HTERT RPE-1 (cell line): ENCODE measurements around the gene TIMM22.

ENCODE experiments used
- in situ Hi-C: fragments of 300-500 bp; cut with MboI; formaldehyde crosslinking; loops from 4 replicates; pipeline ENCODE4 v1.14.3; 2020; ENCODE audit warnings: low sequenced_read_pairs

Gene TIMM22

DNA sequence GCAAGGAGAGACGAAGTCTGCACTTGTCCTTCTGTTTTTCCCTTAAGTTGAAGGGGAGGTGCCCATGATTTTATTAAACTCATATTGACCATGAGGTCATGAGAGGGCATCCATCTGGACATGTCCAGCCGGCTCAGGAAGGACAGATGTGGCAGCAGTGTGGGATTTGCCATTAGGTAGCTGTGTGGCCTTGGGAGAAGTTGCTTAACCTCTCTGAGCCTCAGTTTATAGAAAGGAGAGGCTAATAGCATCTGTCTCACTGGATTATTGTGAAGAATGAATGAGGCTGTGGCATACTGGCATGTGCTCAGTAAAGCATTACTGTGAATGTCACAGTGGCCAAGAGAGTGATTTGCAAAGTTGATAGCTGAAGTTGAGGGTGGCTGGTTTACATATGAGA is 1.2 kb downstream of the TIMM22 start:
- in situ Hi-C loops, result loop anchor here (25.0 kb wide), 1 partner anchor 211 kb away; the partner anchor contains the start of genes GLOD4 and MRM3

- in situ Hi-C loops, result no loop called here
Measured at GRCh38 chr17:1000597-1001461, 3.9 kb downstream of the TIMM22 start.

DNA sequence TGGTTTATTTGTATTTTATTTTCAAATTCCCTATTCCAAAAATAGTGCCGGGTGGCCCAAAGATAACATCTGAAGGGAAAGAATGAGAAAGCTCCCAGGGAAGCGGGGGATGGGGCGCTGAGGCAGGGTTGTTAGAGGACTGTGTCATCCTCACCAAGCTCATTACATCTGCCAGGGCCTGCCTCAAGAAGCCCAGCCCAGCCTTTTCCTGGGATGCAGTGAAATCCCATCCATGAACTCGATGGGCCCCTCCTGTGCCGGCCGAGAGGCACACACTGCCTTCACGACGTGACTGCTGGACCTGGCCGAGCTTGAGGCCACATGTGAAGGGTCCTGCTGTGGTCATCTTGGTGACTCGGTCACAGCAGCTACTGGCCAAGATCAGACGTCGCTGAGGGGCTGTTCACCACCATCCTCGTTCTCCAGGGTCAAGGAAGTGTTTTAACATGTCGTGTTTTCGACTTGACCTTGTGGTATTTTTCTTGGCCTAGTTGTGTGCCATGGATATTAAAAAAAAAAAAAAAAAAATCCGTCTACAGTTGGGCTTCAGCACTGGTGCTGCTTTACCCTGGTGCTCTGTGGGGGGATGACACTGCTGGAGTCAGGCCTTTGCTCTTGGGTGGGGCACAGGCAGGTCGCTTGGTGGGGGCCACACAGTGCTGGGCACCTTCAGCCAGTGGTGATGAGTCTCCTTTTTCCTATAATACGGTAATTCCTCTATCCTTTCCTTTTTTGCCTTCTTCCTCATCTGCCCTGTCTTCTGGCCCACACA is 4.9 kb downstream of the TIMM22 start:
- in situ Hi-C loops, result no loop called here

GRCh38 chr17:1002412-1002753 is 5.5 kb downstream of the TIMM22 start:
- in situ Hi-C loops, result no loop called here

GRCh38 chr17:1002771-1003555 is 6.0 kb downstream of the TIMM22 start:
- in situ Hi-C loops, result no loop called here

GRCh38 chr17:1003633-1003971 is 6.7 kb downstream of the TIMM22 start:
- in situ Hi-C loops, result no loop called here

DNA sequence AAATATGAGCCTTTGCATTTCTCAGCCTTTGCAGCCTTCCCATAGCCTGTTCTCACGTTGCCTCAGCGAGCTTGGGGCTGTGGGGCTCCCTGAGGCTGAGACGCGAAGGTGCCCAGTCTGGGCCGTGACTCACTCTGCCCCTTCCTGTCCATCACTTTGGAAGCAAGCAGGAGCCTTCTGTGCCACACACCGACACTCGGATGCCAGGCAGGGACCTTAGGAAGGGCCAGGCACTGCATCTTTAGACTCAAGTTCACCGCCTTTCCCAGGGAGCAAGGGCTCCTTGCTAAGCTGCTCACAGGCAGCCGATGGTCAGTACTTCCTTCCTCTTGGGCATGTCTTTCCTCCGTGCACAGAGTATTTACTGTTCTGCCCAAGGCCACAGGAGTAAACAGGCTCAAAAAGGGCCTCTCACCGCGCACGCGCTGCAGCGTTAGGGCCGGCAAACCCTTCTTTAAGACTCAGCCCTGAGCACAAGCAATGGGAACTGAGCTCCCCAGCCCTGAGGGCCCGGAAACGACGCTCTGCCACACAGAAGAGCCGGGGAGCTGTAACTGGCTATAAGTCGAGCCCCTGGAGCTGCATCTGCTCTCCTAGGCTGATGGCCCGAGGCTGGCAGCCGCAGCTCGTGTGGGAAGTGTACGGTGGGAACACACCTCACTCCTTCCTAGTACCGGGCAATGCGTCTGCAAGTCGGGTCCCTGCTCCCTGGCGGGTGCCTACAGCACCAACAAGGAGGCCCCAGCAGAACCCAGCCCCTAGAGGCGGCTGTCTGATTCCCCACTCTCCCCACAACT is 7.2 kb downstream of the TIMM22 start:
- in situ Hi-C loops, result no loop called here

GRCh38 chr17:1004769-1005295 is 7.9 kb downstream of the TIMM22 start:
- in situ Hi-C loops, result no loop called here

- in situ Hi-C loops, result no loop called here
Measured at GRCh38 chr17:1005361-1005946, 8.5 kb downstream of the TIMM22 start.

DNA sequence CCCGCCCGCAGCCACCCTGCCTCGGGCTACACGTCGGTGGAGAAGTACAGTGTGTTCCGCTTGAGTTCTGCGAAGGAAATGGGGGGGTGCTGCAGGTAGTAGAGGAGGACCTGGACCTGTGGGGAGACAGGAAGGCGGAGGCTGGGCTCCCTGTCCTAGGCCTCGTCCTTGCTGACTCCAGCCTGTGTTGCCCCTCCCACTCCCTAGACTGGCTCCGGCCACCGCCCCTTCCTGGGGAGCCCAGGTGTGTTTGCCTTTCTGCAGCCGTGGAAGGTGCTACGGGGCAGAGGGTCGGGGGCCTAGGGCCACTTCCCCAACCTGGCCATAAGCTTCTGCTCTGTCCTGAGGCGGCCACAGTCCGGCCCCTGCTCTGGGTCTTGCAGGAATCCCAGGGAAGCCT is 9.1 kb downstream of the TIMM22 start:
- in situ Hi-C loops, result no loop called here

DNA sequence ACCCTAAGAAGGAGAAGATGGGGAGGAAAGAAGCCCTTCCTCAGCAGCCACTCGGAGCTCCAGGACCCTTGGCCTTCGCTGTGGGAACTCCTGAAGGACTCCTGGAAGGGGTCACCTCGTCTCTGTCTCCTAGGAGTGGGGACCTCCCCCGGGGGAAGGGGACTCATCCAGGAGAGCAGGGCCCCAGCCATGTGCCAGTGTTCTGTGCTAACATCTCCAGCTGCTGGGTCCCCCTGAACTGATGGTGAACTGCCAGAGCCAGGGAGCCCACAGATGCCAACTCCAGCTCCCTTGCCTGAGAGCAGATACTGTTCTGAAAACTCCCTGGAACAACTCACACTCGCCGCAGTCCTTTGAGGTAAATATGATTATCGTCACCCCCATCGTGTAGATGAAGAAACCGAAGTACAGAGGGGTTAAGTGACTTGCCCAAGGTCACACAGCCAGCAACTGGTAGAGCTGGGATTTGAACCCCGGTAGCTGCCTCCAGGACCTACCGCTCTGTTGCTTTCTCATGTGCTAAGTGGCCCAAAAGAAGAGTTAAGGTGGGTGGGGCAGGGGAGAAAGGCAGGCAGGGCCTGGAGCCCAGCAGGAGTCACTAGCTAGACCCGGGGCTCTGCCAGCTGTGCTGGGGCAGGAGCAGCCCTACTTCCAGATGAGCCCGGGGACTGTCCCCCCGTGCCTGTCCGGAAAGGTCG is 10.5 kb downstream of the TIMM22 start:
- in situ Hi-C loops, result no loop called here

DNA sequence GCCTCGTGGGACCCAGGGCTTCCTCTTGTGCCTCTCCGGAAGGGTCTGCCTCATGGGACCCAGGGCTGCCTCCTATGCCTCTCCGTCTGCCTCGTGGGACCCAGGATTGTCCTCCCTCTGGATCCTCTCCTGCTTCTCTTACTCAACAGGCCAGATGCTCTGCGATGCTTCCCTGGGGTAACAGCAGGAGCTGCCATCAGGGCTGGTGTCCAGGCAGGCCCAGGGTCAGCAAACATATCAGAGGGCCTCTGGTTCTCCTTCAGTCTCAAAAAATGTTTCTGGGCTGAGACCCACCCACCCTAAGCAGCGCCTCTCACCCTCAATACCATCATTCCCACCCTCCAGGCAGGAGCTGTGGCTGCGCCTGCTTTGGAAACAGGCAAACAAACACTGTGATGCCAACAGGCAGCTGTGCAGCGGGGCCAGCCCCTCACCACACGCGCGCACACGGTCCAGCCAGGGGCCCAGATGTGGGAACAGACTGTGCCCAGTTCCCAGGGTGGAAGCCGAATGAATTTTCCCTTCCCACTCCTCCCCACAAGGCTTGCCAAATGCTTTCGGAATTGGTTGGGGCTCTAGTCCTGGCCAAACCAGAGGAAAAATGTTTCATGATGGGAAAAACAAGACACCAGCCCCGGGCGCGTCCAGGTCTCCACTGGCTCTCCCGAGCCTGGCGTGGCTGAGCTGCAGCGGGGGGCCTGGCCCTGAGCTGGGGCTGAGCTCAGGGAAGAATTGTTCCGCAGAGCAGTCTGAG is 11.3 kb downstream of the TIMM22 start:
- in situ Hi-C loops, result no loop called here

DNA sequence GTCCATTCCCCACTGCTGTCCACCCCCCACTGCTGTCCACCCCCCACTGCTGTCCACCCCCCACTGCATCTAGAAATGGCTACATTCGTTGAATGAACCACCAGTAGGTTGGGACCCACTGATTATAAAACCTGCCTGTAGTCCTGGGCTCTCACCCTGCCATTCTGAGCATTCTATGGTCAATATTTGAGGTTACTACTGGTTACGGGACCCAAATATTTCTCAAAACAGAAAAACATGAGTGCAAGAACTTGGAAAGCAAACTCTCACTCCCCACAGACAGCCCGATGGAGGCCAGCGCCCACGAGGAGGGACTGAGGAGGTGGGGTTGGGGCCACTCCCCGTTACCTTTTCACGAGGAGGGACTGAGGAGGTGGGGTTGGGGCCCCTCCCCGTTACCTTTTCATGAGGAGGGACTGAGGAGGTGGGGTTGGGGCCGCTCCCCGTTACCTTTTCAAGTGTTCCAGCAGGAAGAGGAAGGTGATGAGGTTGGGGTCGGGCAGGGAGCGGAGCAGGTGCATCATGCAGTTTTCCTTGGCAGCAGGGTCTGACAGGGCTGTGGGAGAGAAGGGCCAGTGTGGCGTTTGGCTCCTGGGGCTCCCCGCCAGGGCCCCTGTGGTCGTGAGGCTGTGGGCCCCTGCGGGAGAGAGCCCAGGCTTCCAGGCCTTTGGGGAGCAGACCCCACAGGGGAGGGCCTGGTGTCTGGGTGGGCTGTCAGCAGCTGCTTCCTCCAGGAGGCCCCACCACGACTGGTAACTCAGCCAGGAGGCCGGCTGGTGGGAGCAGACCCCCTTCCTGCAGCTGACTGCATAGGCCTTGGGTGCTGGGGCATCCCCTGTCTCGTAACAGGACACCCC is 12.5 kb downstream of the TIMM22 start:
- in situ Hi-C loops, result no loop called here

GRCh38 chr17:1010086-1010450 is 13.1 kb downstream of the TIMM22 start:
- in situ Hi-C loops, result no loop called here

GRCh38 chr17:1010586-1010985 is 13.7 kb downstream of the TIMM22 start:
- in situ Hi-C loops, result no loop called here

DNA sequence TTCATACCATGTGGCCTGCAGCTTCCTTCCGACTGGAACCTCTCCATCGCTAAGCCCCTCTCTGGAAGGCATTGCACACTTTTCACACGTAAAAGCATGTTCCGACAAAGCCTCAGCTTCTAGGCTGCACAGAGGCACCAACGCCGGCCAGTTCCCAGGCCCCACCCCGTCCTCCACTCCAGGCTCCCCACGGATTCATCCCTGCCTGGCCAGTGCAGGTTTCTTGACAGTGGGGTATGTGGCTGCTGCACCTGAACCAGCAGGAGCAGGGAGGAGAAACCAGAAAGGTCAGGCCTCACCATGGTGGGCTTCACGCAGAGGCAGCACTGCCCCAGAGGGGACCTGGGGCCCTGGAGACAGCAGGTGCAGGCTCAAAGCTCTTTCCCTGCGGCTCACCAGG is 14.2 kb downstream of the TIMM22 start:
- in situ Hi-C loops, result no loop called here

DNA sequence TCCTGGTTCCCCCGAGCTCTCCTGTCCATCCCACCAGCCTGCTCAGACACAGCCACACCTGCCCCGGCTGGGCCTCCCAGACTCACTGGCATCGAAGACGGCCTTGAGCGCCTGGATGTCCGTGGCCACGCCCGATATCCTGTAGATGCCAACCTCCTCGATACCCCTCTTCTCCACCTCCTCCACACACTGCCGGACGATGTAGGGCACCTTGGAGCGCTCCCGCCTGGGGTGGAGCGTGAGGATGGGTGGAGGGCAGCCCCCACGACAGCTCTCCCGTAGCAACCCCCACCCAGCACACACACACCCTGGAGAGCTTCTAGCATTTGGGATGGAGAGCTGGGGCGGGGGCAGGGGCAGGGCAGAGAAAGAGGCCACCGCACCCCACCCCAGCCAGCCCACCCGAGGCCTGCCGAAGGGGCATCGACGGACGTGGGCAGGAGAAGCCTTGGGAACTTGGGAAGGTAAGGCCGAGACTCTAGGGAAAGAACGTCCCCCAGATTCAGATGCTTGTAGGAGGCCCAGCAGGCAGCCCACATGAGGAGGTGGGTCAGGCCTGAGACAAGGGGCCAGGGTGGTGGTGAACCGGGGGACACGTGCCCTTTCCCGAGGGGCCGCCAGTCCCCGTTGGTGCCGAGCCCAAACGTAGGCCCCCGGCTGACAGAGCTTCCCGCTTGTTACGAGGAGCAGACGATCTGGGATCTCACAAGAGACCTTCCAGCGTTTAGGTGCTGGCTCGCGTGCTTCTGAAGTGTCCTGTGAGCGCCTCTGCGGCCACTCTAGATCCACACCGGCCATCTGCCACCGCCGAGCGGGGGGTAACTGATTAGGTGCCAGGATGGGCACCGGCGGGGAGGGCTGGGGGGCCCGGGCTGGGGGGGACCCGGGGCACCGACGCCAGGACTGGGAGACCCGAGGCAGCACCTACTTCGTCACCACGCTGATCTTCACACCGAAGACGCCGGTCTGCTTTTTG is 15.1 kb downstream of the TIMM22 start:
- in situ Hi-C loops, result no loop called here
